ENCODE results near the gene ELOVL6.

ELOVL6 gene

DNA sequence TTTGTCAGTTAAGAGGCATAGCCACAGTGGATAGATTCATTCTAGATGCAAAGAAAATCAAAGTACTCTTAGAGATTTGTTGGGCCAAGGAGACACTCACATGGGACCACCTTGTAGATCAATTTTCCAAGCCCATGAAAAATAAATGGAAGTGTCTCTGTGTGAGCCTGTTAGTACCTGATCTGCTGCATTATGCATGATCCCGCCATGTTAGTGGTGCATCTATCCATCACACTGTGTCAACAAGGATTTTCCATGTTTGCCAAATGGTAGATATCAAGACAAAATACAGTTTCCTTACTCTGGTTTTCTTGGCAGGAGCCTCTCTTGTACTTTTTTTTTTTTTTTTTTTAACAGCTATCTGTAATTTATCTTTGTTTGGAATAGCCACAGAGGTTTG, 173.4 kb downstream of the ELOVL6 start:
- Mint-ChIP-seq H3K27me3 (peaks cover 7% of the 10 kb centered on the region), H3K4me1 (peaks cover 21% of the 10 kb centered on the region)
- ATAC-seq, result no peak

DNA sequence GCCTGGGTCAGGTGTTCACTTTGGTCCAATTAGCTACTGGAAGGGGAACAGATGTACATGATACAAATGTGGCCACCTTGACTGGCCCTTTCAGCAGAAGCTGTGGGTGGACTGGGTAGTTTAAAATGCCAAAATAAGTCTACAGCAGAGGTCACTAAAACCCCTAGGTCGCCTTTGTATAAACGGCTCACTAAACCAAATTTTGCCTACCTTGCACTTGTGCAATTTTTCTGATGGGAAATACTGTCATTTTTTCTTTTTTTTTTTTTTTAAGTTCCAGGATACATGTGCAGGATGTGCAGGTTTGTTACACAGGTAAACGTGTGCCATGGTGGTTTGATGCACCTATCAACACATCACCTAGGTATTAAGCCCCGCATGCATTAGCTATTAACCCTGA, 176.0 kb downstream of the ELOVL6 start:
- DNase-seq, result no peak
- no peak for ATAC-seq
- no peaks in the 10 kb centered on the region for H3K9me3 Mint-ChIP-seq
- H3K27me3 Mint-ChIP-seq, result no peaks in the 10 kb centered on the region
- H3K27ac Mint-ChIP-seq, result no peak overlapping the region
- H3K4me1 Mint-ChIP-seq, result peaks cover 31% of the 10 kb centered on the region
- H3K4me3 Mint-ChIP-seq, result no peak overlapping the region

More for the DNA sequence above, 173.4 kb downstream of the ELOVL6 start:
- Mint-ChIP-seq H3K4me3 (no peak overlapping the region), H3K9me3 (no peaks in the 10 kb centered on the region), H3K27ac (no peak overlapping the region)
- DNase-seq, result no peak

DNA sequence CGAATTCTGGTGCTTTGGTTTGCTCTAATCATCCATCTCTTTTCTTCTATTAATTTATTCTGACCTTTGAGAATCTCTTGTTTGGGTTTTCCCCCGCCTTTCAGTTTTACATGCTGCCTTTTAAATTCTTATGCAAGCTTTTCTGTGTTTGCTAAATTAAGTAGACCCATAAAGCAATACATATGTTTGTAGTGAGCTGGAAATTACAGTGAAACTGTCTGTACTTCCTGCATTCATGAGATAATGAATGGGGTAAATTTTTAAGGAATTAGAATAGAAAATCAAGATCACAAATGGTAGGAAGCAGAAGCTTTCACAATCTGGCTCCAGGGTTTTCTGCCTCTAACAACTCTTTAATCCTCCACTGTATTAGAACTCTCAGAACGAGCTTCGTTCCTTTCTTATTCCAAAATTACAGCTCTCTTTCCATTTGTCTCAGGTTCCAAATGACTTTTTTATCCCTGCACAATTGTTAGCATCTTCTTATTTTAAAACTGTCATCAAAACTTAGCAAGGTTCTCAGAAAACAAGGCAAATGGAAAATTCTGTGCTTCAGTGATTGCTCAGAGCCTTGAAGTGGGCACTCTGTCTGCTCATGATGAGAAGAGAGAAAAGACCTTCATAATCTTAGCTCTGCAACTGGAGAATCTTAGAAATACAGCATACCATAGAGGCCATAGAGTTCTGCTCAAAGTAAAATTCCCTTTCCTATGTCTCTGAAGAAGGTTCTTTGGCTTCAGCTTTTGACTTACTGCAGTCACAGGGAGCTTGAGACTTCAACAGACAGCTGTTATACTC, 177.6 kb downstream of the ELOVL6 start:
- Mint-ChIP-seq H3K4me1 (peaks cover 31% of the 10 kb centered on the region), H3K27ac (no peak overlapping the region), H3K9me3 (no peaks in the 10 kb centered on the region), H3K27me3 (no peaks in the 10 kb centered on the region), H3K4me3 (peak overlapping the region in 1 of 2 donors; percentile 16)
- DNase-seq (no peak), ATAC-seq (no peak)

DNA sequence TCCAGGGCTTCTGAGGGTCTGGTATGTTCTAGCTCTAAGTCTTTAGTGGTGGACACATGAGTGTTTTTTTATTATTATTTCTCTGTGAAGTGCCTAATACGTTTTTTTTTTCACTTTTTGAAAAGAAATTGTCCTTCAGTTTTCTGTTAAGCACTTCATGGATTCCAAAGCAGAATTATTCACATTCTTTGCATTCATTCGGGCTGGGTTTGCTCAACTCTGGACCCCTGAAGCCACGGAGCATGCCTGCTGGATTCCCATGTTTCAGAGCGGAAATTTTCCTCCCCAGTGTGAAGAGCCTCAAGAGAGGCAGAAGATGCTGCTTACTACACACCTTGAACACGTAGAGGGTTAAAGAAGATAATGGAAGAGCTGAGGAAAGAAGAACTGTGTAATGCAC, 178.3 kb downstream of the ELOVL6 start:
- Mint-ChIP-seq H3K27me3 (no peaks in the 10 kb centered on the region), H3K4me1 (peaks cover 31% of the 10 kb centered on the region), H3K9me3 (no peaks in the 10 kb centered on the region), H3K27ac (no peak overlapping the region), H3K4me3 (no peak overlapping the region)
- no peak for ATAC-seq
- no peak for DNase-seq

DNA sequence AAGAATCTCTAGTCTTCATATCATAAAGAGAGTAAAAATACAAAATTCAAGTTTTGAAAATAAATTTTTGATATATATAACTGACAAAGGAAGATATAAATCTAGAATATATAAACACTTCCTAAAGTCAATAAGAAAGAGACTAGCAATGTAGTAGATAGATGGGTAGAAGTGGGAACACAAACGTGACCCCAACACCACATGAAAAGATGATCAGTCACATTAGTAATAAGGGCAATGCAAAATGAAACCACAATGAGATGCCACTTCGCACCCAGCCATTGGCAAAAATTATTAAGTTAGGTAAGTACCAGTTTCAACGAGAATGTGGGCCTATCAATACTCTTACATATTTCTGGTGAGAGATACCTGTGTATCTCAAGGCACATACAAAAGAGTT, 179.3 kb downstream of the ELOVL6 start:
- H3K4me3 Mint-ChIP-seq, result no peak overlapping the region
- H3K27me3 Mint-ChIP-seq, result peaks cover 3% of the 10 kb centered on the region
- H3K27ac Mint-ChIP-seq, result no peak overlapping the region
- H3K4me1 Mint-ChIP-seq, result peaks cover 31% of the 10 kb centered on the region
- no peaks in the 10 kb centered on the region for H3K9me3 Mint-ChIP-seq
- DNase-seq (no peak), ATAC-seq (peak; percentile 66)

DNA sequence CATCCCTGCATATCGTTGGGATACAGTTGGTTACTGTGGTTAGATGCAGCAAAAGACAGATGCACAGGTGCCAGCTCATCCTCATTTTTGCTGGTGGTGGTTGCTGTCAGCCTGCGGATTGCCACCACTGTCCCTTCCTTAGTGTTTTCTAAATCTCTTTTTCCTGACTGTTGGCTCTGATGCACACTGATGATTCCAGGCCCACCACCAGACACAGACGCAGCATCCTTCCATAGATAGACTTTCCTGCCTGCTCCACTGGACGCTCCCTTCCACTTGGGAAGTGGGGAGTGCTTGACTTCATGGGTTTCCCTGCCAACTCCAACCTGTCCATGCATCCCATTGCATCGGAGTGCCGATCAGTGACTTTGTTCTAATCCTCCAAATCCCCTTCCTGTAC, 184.2 kb downstream of the ELOVL6 start:
- Mint-ChIP-seq H3K27me3 (peaks cover 6% of the 10 kb centered on the region), H3K4me3 (no peak overlapping the region), H3K4me1 (peaks cover 1% of the 10 kb centered on the region), H3K9me3 (no peaks in the 10 kb centered on the region), H3K27ac (no peak overlapping the region)
- ATAC-seq (no peak), DNase-seq (no peak)

DNA sequence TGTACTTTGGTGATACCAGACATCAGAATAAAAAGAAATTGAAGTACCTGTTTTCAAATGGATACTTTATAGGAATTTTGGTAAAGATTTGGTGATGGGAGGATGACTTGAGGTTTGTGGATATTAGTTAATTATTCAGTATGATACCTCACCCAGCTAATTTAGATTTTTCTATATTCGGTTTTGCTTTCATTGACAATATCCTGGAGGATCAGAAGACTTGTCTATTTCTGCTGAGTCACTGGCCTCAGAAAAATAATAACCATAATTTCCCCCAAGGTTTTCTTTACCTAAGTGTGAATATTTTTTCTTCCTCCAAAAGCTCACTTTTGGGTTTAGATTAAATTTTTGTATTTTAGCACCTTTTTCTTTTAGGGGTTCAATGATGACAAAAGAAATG, 185.5 kb downstream of the ELOVL6 start:
- H3K4me1 Mint-ChIP-seq, result no peaks in the 10 kb centered on the region
- no peak for DNase-seq
- no peak overlapping the region for H3K4me3 Mint-ChIP-seq
- H3K27me3 Mint-ChIP-seq, result peaks cover 6% of the 10 kb centered on the region
- no peak for ATAC-seq
- H3K9me3 Mint-ChIP-seq, result no peaks in the 10 kb centered on the region
- H3K27ac Mint-ChIP-seq, result peak overlapping the region in 1 of 2 donors; percentile 27

DNA sequence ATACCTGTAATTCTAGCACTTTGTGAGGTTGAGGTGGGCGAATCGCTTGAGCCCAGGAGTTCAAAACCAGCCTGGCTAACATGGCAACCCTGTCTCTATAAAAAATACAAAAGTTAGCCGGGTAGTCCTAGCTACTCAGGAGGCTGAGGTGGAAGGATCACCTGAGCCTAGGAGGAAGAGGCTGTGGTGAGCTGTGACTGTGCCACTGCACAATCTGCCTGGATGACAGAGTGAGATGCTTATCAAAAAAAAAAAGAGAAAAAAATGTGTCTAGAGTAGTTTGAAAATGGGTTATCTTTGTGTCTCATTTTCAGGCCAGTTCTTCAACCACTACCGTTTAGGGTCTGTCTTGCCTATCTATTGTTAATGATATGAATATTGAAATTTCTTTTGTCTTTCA, 187.6 kb downstream of the ELOVL6 start:
- H3K4me3 Mint-ChIP-seq, result no peak overlapping the region
- H3K4me1 Mint-ChIP-seq, result peaks cover under 1% of the 10 kb centered on the region
- no peak for ATAC-seq

DNA sequence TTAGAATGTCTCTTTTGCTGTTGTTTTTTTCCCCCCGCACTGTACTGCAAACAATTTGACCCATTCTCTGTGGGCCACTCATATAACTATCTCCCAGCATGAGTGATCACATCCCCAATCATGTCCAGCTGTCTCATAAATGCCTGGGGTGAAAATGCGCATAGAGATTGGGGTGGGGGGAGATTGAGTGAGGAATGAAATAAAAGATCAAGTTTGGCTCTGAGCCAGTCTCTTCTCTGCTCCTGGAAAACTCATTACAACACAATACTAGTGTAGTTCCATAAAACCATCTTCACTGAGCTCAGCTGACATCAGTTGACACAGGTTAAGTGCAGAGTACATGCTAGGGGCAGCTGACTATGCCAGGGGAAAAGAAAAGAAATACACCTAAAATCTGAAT, 188.9 kb downstream of the ELOVL6 start:
- H3K9me3 Mint-ChIP-seq, result no peaks in the 10 kb centered on the region
- H3K4me3 Mint-ChIP-seq, result no peak overlapping the region
- H3K27ac Mint-ChIP-seq, result peak overlapping the region in 1 of 2 donors; percentile 15
- peaks cover 6% of the 10 kb centered on the region for H3K27me3 Mint-ChIP-seq
- H3K4me1 Mint-ChIP-seq, result peaks cover 6% of the 10 kb centered on the region
- ATAC-seq, result no peak
- no peak for DNase-seq

More for the DNA sequence above, 187.6 kb downstream of the ELOVL6 start:
- peaks cover 6% of the 10 kb centered on the region for H3K27me3 Mint-ChIP-seq
- no peaks in the 10 kb centered on the region for H3K9me3 Mint-ChIP-seq
- no peak overlapping the region for H3K27ac Mint-ChIP-seq
- DNase-seq, result no peak

DNA sequence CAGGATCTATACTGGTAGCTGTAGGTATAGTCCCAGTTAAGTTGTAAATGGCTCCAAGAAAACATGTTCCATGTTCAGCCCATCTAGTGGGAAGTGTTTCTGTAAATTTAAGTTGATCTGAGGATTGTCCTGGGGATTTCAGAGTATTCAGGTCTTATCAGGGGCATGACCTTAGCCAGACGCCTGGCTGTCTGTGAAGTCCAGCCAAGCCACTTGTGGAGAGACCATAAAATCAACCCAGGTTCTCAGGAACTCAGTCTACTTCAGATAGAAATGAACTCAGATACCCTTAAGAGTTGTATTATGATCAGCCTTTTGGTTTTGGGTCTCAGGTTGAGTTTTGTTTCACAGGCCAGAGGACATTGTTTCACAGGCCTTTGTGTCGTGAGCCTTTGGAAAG, 189.9 kb downstream of the ELOVL6 start:
- ATAC-seq, result no peak
- Mint-ChIP-seq H3K4me3 (no peak overlapping the region), H3K27ac (no peak overlapping the region), H3K4me1 (peaks cover 6% of the 10 kb centered on the region), H3K27me3 (no peaks in the 10 kb centered on the region), H3K9me3 (no peaks in the 10 kb centered on the region)
- no peak for DNase-seq

DNA sequence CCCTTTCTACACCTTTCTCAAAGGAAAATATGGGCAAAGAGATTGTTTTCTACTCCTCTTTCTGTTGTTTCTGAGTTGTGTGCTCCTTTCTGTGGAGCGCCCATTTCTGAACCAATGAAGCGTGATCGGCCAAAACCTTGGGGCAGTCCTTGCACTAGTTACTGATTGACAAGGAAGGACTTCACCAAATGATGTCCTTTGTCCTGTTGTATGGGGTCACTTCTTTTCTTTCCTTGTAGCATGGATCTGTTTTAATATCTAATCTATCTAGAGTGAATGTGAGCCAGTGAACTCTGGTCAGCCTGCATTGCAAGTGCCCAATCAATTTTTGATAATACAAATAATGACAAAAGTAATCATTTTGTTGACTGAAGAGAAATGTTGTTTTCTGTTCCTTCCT, 191.2 kb downstream of the ELOVL6 start:
- ATAC-seq, result no peak
- Mint-ChIP-seq H3K9me3 (no peaks in the 10 kb centered on the region), H3K4me3 (no peak overlapping the region)

DNA sequence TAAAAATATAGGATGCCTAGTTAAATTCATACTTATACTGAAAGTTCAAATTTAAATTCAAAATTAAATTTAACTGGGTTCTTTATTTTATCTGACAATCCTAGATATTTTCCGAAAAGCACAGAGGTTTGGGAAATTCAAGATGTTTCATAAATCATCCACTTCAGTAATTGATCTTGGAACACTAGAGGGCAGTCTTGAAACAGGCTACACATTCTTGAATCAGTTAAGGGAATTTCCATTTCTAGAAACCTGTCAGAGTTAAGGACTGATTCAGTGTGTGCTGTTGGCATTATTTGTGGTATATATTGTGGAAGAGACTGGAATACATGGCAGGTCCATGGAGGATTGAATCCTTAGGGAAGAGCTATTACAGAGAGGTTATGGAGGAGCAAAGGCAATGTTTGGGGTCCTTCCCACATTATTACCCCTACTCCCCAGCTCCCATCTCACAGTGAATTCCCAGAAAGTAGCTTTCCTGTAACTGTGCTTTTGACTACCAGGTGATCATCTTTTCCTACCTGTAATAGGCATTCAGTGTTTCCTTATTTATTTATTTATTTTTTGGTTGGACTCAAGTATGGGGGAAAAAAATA, 192.9 kb downstream of the ELOVL6 start:
- H3K9me3 Mint-ChIP-seq, result no peaks in the 10 kb centered on the region
- H3K27ac Mint-ChIP-seq, result no peak overlapping the region
- DNase-seq (no peak), ATAC-seq (peak; percentile 70)
- H3K27me3 Mint-ChIP-seq, result no peaks in the 10 kb centered on the region
- H3K4me3 Mint-ChIP-seq, result no peak overlapping the region
- peaks cover 6% of the 10 kb centered on the region for H3K4me1 Mint-ChIP-seq

More for the DNA sequence above, 191.2 kb downstream of the ELOVL6 start:
- Mint-ChIP-seq H3K27ac (no peak overlapping the region), H3K4me1 (peaks cover 6% of the 10 kb centered on the region), H3K27me3 (no peaks in the 10 kb centered on the region)
- DNase-seq, result no peak

DNA sequence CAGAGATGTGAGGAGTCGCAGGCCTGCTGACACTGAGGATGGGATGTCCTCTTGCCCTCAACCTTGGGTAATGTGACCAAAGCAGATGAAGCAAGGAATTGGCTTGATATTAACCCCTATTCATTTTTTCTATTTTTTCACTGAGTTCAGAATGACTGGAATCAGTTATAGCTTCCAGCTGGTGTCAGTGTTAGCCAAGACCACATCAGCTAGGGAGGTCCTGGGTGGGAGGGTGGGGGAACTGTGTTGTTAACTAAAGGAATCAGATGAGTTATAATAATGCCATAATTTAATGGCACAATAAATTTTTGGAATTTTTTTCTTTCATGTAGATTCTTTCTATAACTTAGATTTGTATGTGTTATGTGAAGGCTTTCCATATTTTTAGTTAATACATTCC, 193.9 kb downstream of the ELOVL6 start:
- Mint-ChIP-seq H3K4me3 (no peak overlapping the region), H3K4me1 (peaks cover 6% of the 10 kb centered on the region), H3K9me3 (no peaks in the 10 kb centered on the region), H3K27me3 (no peaks in the 10 kb centered on the region), H3K27ac (no peak overlapping the region)
- ATAC-seq, result no peak
- no peak for DNase-seq

DNA sequence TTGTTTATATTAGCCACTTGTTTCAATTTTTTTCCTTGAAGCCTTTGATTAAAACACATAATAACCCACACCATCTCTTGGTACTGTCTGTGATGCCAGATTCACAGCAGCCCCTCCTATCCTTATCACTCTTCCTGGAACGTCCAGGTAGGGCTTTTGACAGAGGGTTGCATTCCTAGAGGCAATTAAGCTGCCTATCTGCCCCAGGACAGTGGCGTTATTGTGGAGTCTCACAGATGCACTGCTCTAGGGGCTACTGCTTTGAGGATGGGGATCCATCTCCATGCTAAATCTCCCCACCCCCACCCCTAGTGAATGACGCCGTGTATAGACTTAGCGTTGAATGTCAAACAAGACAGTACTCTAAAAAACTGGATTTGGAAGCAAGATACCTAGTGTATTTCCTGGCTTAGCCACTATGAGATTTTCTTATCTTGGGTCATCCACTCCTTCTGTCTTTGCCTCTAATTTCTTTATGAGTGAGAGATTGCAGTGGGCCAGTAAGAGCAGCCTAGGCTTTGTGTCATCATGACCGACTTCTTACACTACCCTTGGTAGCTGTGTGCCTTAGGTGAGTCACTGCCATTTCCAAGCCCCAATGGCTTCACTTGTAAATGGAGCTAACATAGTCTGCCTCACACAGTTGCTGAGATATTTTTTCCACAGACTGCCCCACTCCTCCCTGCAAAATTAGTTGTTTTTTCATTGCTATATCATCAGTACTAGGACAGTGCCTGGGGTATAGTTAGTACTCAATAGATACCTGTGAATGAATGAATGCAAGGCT, 194.8 kb downstream of the ELOVL6 start:
- no peak for DNase-seq
- ATAC-seq, result peak; percentile 47
- H3K27ac Mint-ChIP-seq, result no peak overlapping the region
- no peaks in the 10 kb centered on the region for H3K9me3 Mint-ChIP-seq
- H3K27me3 Mint-ChIP-seq, result no peaks in the 10 kb centered on the region
- no peak overlapping the region for H3K4me3 Mint-ChIP-seq
- peaks cover 6% of the 10 kb centered on the region for H3K4me1 Mint-ChIP-seq

DNA sequence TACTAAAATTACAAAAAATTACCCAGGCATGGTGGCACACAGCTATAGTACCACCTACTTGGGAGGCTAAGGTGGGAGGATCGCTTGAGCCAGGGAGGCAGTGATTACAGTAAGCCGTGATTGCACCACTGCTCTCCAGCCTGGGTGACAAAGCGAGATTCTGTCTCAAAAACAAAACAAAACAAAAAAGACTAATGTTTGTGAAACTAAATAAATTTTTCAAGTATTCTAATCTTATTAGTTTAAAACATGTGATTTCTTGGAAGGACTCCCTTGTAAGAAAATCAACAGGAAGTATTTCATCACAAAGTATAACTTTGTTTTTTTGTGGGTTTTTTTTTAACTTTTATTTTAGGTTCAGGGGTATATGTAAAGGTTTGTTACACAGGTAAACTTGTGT, 196.1 kb downstream of the ELOVL6 start:
- DNase-seq (no peak), ATAC-seq (no peak)
- no peaks in the 10 kb centered on the region for H3K27me3 Mint-ChIP-seq
- peaks cover 6% of the 10 kb centered on the region for H3K4me1 Mint-ChIP-seq
- peak overlapping the region in 1 of 2 donors; percentile 2 for H3K27ac Mint-ChIP-seq
- H3K4me3 Mint-ChIP-seq, result no peak overlapping the region
- no peaks in the 10 kb centered on the region for H3K9me3 Mint-ChIP-seq

DNA sequence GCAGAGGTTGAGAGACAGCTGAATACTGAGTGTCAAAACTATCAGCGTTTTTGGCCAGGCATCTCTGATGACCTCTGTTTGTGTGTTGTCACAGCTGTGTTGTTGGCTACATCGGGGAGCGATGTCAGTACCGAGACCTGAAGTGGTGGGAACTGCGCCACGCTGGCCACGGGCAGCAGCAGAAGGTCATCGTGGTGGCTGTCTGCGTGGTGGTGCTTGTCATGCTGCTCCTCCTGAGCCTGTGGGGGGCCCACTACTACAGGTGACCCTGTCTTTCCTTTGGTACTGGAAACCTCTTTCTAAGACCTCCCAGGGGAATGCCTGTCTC, 198.9 kb downstream of the ELOVL6 start:
- ATAC-seq (no peak), DNase-seq (no peak)
- no peak overlapping the region for H3K27ac Mint-ChIP-seq
- H3K4me1 Mint-ChIP-seq, result no peaks in the 10 kb centered on the region
- H3K9me3 Mint-ChIP-seq, result no peaks in the 10 kb centered on the region
- no peak overlapping the region for H3K4me3 Mint-ChIP-seq
- H3K27me3 Mint-ChIP-seq, result peaks cover 18% of the 10 kb centered on the region
